Endothelial cell of umbilical vein (primary cell): Measurements from ENCODE around the gene DNASE1. TPM values are rescaled to one million over a fixed set of nuclear protein-coding genes. Genes with fewer than 3 reads are reported as not detected.

ENCODE experiments used
- BruUV-seq: library from RNA; stranded (reverse); fragments of 400-500 nt; replicated peaks from 2 replicates; lab custom pipeline; 2021; lab: Mats Ljungman, UMichigan
- CTCF ChIA-PET: fragments of 300-600, 350-600 bp; sonication (Branson Sonifier 250); formaldehyde crosslinking; loops from one replicate; lab custom pipeline; 2021; ENCODE audit warnings: antibody characterized with exemption, inconsistent platforms; lab: Charles Lee
- POLR2A ChIA-PET: fragments of 300-600, 350-600 bp; sonication (Branson Sonifier 250); formaldehyde crosslinking; loops from one replicate; lab custom pipeline; 2021; ENCODE audit warnings: antibody characterized with exemption, inconsistent platforms; lab: Charles Lee
- DNase-seq: peaks from one replicate; pipeline ENCODE4 v3.0.0-alpha.2; 2011; ENCODE audit warnings: low read depth, low spot score
- FAIRE-seq: peaks from 2 replicates; lab custom pipeline; 2011; peaks lifted over from hg19 to GRCh38; lab: Jason Lieb, UNC
- H2AFZ ChIP-seq: 2 replicates; pipeline ENCODE4 v1.6.0; 2012; ENCODE audit warnings: low read depth, low read length, control low read depth, inconsistent platforms
- H3K27ac ChIP-seq: 2 replicates; pipeline ENCODE4 v1.5.1; 2011; ENCODE audit warnings: low read depth, mild to moderate bottlenecking, control low read depth, low read length, moderate library complexity; ENCODE audit not compliant: insufficient read depth
- H3K27me3 ChIP-seq, 2 experiments: 2 replicates each; pipeline versions ENCODE4 v1.6.0 to v1.6.1; 2011; ENCODE audit warnings: low read length in 2 of 2, mixed read lengths in 1 of 2; ENCODE audit not compliant: control insufficient read depth in 2 of 2, insufficient read depth in 2 of 2
- H3K36me3 ChIP-seq, 2 experiments: 2 replicates in 1 of 2; 3 replicates in 1 of 2; pipeline ENCODE4 v1.5.1; 2011; ENCODE audit warnings: low read length in 2 of 2, mild to moderate bottlenecking in 1 of 2, moderate library complexity in 1 of 2; ENCODE audit not compliant: control insufficient read depth in 2 of 2, insufficient read depth in 2 of 2; ENCODE audit errors: extremely low read depth in 1 of 2
- H3K4me1 ChIP-seq: 3 replicates; pipeline ENCODE4 v1.5.1; 2011; ENCODE audit warnings: mild to moderate bottlenecking, low read length; ENCODE audit not compliant: control insufficient read depth, insufficient read depth; ENCODE audit errors: extremely low read depth
- H3K4me2 ChIP-seq: 2 replicates; pipeline ENCODE4 v1.6.1; 2011; ENCODE audit warnings: low read length, control low read depth, mixed read lengths; ENCODE audit not compliant: insufficient read depth
- H3K4me3 ChIP-seq, 3 experiments: fragments of 200-600 bp in 1 of 3; sonication (generic), shearing (Covaris generic) in 1 of 3; replicated peaks in 1 of 3; 2 replicates each; pipeline ENCODE4 v1.5.1; 2011 to 2016; ENCODE audit warnings: control low read depth in 3 of 3, low read length in 3 of 3, mild to moderate bottlenecking in 2 of 3, inconsistent platforms in 1 of 3, low read depth in 1 of 3, moderate library complexity in 1 of 3; ENCODE audit not compliant: insufficient read depth in 1 of 3
- H3K79me2 ChIP-seq: 2 replicates; pipeline ENCODE4 v1.6.0; 2012; ENCODE audit warnings: low read length, inconsistent platforms; ENCODE audit not compliant: control insufficient read depth, insufficient read depth
- H3K9ac ChIP-seq: replicated peaks from 2 replicates; pipeline ENCODE3; 2011; ENCODE audit warnings: low read length, control low read depth; ENCODE audit not compliant: insufficient read depth; ENCODE audit errors: extremely low read depth
- H3K9me1 ChIP-seq: replicated peaks from 3 replicates; pipeline ENCODE4 v1.6.0; 2011; ENCODE audit warnings: mild to moderate bottlenecking, low read length; ENCODE audit not compliant: control insufficient read depth, insufficient read depth; ENCODE audit errors: extremely low read depth
- H3K9me3 ChIP-seq: replicated peaks from 2 replicates; pipeline ENCODE4 v1.5.1; 2012; ENCODE audit warnings: low read length, inconsistent platforms; ENCODE audit not compliant: control insufficient read depth, insufficient read depth
- H4K20me1 ChIP-seq: replicated peaks from 2 replicates; pipeline ENCODE3; 2011; ENCODE audit warnings: mild to moderate bottlenecking, low read length; ENCODE audit not compliant: control insufficient read depth, insufficient read depth; ENCODE audit errors: extremely low read depth
- CTCF ChIP-seq, 2 donors: IDR thresholded peaks; 1 replicate in 1 of 2; 2 replicates in 1 of 2; pipeline ENCODE4 v1.5.1; 2011; ENCODE audit warnings: low read length in 2 of 2, mild to moderate bottlenecking in 2 of 2, moderate library complexity in 2 of 2, control low read depth in 1 of 2, inconsistent platforms in 1 of 2, low read depth in 1 of 2; ENCODE audit not compliant: insufficient read depth in 1 of 2; ENCODE audit errors: extremely low read depth in 1 of 2
- EZH2 ChIP-seq: IDR thresholded peaks from 2 replicates; pipeline ENCODE4 v1.6.1; 2012; ENCODE audit warnings: borderline replicate concordance, low read depth, mild to moderate bottlenecking, moderate library complexity, low read length, inconsistent platforms; ENCODE audit not compliant: severe bottlenecking
- FOS ChIP-seq: IDR thresholded peaks from 2 replicates; pipeline ENCODE4 v1.6.1; 2011; ENCODE audit warnings: mild to moderate bottlenecking, low read length, moderate library complexity, borderline replicate concordance; ENCODE audit not compliant: insufficient read depth
- GATA2 ChIP-seq: IDR thresholded peaks from 2 replicates; pipeline ENCODE4 v1.7.0; 2011; ENCODE audit warnings: low read depth, mild to moderate bottlenecking, moderate library complexity, mixed read lengths, low read length; ENCODE audit not compliant: insufficient read length, insufficient read depth
- JUN ChIP-seq: IDR thresholded peaks from 2 replicates; pipeline ENCODE4 v1.6.1; 2011; ENCODE audit warnings: borderline replicate concordance, low read depth; ENCODE audit not compliant: insufficient read length, insufficient read depth
- MAX ChIP-seq: IDR thresholded peaks from 2 replicates; pipeline ENCODE4 v1.6.1; 2011; ENCODE audit not compliant: insufficient read depth, insufficient read length
- MYC ChIP-seq: IDR thresholded peaks from one replicate; pipeline ENCODE4 v1.6.1; 2011; ENCODE audit warnings: mild to moderate bottlenecking, low read depth, low read length
- POLR2A ChIP-seq: IDR thresholded peaks from 2 replicates; pipeline ENCODE4 v1.6.1; 2012; ENCODE audit warnings: low read depth, mild to moderate bottlenecking, control low read depth, low read length
- POLR2AphosphoS5 ChIP-seq: IDR thresholded peaks from 2 replicates; pipeline ENCODE4 v1.6.1; 2012; ENCODE audit warnings: low read depth, mild to moderate bottlenecking, control low read depth, low read length, moderate library complexity; ENCODE audit not compliant: insufficient read depth
- dilution Hi-C: fragments of 300-500 bp; cut with MboI; formaldehyde crosslinking; loops from one replicate; pipeline ENCODE4 v1.15.0; 2019; ENCODE audit warnings: low sequenced_read_pairs; ENCODE audit not compliant: extremely low pct_ligation_motif_present
- intact Hi-C: fragments of 100-400 bp; cut with micrococcal nuclease; formaldehyde crosslinking; loops from one replicate; pipeline ENCODE4 v1.10.0; 2022
- polyA plus RNA-seq, 4 experiments: library from polyadenylated mRNA; depleted of rRNA in 3 of 4; stranded (reverse) in 3 of 4; unstranded in 1 of 4; fragments of >200 nt; gene quantifications; 2 replicates each; pipeline versions ENCODE4 v1.2.1 to v1.2.3, GENCODE V29; 2011 to 2012; ENCODE audit warnings: missing spikeins in 1 of 4
- total RNA-seq: library from RNA; stranded (reverse); gene quantifications from 2 replicates; pipeline ENCODE4 v1.2.3, GENCODE V29; 2021

DNASE1 gene
- total and polyA plus RNA-seq, 2 donors (not counting 3 experiments of a cell fraction or from before 2014, with no cell fraction given), result 11.1 to 13.5 TPM

GRCh38 chr16:3698941-3699340, 44.5 kb downstream of the DNASE1 start:
- Histone ChIP-seq H3K9me3 (no peaks in the 10 kb centered on the region), H3K36me3 (no peaks in the 10 kb centered on the region), H2AFZ (no peak overlapping the region), H3K4me1 (no peaks in the 10 kb centered on the region), H3K4me3 (no peak overlapping the region), H3K79me2 (peaks cover 4% of the 10 kb centered on the region), H3K9ac (no peak overlapping the region), H3K27ac (no peak overlapping the region), H4K20me1 (no peaks in the 10 kb centered on the region), H3K27me3 (no peaks in the 10 kb centered on the region), H3K4me2 (no peak overlapping the region), H3K9me1 (no peaks in the 10 kb centered on the region)
- ChIA-PET CTCF (no interaction called here), POLR2A (no interaction called here)
- TF ChIP-seq GATA2, result no peak
- no peak for TF ChIP-seq JUN
- no peak for TF ChIP-seq MAX
- no peak for TF ChIP-seq CTCF (IDR thresholded peaks at IDR 0.05; ENCODE audit: extremely low read depth in 1 of 2, insufficient read depth in 1 of 2, low read depth in 1 of 2, low read length in 2 of 2)
- no peak for TF ChIP-seq POLR2A
- TF ChIP-seq MYC, result no peak
- TF ChIP-seq EZH2, result no peak
- TF ChIP-seq POLR2AphosphoS5, result no peak
- no peak for TF ChIP-seq FOS
- no TSS peak for BruUV-seq
- FAIRE-seq (no peak), DNase-seq (no peak)
- dilution Hi-C loops, result no loop called here
- intact Hi-C loops, result no loop called here
